Measurements from ENCODE around the gene TINCR.

DNA sequence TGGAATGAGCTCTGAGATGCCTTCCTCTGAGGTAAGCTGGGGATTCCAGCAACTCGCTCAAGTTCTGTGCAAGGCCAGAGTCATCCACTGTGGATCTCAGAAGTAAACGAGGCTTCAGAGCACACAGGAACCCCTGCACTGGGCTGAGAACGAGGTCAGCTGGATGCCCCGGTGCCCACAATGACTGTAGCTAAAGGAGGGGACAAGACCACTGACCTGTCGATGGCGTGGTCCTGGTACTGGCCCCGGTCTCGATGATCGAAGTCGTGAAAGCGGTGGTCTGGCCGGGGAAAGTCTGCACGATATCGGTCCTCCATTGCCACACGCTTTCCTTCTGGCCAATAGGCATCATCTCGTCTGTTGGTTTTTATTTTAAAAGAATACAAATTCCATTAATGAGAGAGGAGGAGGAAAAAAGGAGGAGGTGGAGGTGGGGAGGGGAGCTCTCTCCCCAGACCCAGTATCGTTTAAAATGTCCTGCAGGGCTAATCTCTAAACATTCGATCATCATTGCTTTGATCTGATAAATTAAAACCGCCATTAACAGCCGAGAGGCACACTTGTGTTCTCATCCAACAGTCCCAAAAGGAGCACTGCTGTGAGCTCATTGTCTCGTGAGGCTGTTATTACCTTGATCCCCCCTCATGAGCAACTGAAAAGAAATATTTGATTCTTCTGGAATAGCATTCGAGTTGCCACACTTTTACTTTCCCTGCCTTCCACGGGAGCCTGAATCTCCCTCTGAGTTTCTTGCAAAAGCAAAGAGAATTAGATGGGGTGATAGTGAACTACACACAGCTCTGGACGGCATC is 25.0 kb upstream of the TINCR start:
- TF ChIP-seq EZH2phosphoT487 (IDR thresholded peaks at IDR 0.05; ENCODE audit: borderline replicate concordance, low read depth) = no peak
- TF ChIP-seq CHD2 (IDR thresholded peaks at IDR 0.05; ENCODE audit: low read length, partially characterized antibody) = no peak
- TF ChIP-seq YY1 (IDR thresholded peaks at IDR 0.05; ENCODE audit: low read depth) = no peak
- TF ChIP-seq, protein P1, sequence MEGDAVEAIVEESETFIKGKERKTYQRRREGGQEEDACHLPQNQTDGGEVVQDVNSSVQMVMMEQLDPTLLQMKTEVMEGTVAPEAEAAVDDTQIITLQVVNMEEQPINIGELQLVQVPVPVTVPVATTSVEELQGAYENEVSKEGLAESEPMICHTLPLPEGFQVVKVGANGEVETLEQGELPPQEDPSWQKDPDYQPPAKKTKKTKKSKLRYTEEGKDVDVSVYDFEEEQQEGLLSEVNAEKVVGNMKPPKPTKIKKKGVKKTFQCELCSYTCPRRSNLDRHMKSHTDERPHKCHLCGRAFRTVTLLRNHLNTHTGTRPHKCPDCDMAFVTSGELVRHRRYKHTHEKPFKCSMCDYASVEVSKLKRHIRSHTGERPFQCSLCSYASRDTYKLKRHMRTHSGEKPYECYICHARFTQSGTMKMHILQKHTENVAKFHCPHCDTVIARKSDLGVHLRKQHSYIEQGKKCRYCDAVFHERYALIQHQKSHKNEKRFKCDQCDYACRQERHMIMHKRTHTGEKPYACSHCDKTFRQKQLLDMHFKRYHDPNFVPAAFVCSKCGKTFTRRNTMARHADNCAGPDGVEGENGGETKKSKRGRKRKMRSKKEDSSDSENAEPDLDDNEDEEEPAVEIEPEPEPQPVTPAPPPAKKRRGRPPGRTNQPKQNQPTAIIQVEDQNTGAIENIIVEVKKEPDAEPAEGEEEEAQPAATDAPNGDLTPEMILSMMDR (IDR thresholded peaks at IDR 0.05) = no peak
- TF ChIP-seq, protein P2, sequence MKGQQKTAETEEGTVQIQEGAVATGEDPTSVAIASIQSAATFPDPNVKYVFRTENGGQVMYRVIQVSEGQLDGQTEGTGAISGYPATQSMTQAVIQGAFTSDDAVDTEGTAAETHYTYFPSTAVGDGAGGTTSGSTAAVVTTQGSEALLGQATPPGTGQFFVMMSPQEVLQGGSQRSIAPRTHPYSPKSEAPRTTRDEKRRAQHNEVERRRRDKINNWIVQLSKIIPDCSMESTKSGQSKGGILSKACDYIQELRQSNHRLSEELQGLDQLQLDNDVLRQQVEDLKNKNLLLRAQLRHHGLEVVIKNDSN (IDR thresholded peaks at IDR 0.05; ENCODE audit: borderline replicate concordance, low read depth) = no peak
- TF ChIP-seq, protein P3, sequence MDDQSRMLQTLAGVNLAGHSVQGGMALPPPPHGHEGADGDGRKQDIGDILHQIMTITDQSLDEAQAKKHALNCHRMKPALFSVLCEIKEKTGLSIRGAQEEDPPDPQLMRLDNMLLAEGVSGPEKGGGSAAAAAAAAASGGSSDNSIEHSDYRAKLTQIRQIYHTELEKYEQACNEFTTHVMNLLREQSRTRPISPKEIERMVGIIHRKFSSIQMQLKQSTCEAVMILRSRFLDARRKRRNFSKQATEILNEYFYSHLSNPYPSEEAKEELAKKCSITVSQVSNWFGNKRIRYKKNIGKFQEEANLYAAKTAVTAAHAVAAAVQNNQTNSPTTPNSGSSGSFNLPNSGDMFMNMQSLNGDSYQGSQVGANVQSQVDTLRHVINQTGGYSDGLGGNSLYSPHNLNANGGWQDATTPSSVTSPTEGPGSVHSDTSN (IDR thresholded peaks at IDR 0.05) = no peak
- no peak for TF ChIP-seq TAF1 (IDR thresholded peaks at IDR 0.05; ENCODE audit: borderline replicate concordance, low read depth, low read length)
- TF ChIP-seq, protein P4, sequence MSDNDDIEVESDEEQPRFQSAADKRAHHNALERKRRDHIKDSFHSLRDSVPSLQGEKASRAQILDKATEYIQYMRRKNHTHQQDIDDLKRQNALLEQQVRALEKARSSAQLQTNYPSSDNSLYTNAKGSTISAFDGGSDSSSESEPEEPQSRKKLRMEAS (IDR thresholded peaks at IDR 0.05; ENCODE audit: low read depth) = no peak
- TF ChIP-seq NFIC (IDR thresholded peaks at IDR 0.05; ENCODE audit: borderline replicate concordance) = no peak
- TF ChIP-seq, protein P5, sequence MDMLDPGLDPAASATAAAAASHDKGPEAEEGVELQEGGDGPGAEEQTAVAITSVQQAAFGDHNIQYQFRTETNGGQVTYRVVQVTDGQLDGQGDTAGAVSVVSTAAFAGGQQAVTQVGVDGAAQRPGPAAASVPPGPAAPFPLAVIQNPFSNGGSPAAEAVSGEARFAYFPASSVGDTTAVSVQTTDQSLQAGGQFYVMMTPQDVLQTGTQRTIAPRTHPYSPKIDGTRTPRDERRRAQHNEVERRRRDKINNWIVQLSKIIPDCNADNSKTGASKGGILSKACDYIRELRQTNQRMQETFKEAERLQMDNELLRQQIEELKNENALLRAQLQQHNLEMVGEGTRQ (IDR thresholded peaks at IDR 0.05; ENCODE audit: borderline replicate concordance, low read depth, low read length) = no peak
- no peak for TF ChIP-seq NRF1 (IDR thresholded peaks at IDR 0.05; ENCODE audit: low read depth, low read length)
- TF ChIP-seq, protein P6, sequence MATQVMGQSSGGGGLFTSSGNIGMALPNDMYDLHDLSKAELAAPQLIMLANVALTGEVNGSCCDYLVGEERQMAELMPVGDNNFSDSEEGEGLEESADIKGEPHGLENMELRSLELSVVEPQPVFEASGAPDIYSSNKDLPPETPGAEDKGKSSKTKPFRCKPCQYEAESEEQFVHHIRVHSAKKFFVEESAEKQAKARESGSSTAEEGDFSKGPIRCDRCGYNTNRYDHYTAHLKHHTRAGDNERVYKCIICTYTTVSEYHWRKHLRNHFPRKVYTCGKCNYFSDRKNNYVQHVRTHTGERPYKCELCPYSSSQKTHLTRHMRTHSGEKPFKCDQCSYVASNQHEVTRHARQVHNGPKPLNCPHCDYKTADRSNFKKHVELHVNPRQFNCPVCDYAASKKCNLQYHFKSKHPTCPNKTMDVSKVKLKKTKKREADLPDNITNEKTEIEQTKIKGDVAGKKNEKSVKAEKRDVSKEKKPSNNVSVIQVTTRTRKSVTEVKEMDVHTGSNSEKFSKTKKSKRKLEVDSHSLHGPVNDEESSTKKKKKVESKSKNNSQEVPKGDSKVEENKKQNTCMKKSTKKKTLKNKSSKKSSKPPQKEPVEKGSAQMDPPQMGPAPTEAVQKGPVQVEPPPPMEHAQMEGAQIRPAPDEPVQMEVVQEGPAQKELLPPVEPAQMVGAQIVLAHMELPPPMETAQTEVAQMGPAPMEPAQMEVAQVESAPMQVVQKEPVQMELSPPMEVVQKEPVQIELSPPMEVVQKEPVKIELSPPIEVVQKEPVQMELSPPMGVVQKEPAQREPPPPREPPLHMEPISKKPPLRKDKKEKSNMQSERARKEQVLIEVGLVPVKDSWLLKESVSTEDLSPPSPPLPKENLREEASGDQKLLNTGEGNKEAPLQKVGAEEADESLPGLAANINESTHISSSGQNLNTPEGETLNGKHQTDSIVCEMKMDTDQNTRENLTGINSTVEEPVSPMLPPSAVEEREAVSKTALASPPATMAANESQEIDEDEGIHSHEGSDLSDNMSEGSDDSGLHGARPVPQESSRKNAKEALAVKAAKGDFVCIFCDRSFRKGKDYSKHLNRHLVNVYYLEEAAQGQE (IDR thresholded peaks at IDR 0.05; ENCODE audit: low read depth, low read length) = no peak
- no peak for TF ChIP-seq RAD21 (IDR thresholded peaks at IDR 0.05; ENCODE audit: low read length)
- no peak for TF ChIP-seq POLR2AphosphoS5 (IDR thresholded peaks at IDR 0.05; ENCODE audit: low read depth, low read length)
